Fibroblast of villous mesenchyme (primary cell): Measurements from ENCODE around the gene SLC18A3. TPM values are rescaled to one million over a fixed set of nuclear protein-coding genes. Genes with fewer than 3 reads are reported as not detected.

Experiments used
- DNase-seq: peaks from one replicate; pipeline ENCODE4 v3.0.0-alpha.2; 2010; ENCODE audit warnings: low read depth
- H3K4me3 ChIP-seq: 2 replicates; pipeline ENCODE4 v1.5.1; 2011; ENCODE audit warnings: low read depth, mild to moderate bottlenecking, low read length
- CTCF ChIP-seq: IDR thresholded peaks from 2 replicates; pipeline ENCODE4 v1.5.1; 2012; ENCODE audit warnings: low read depth, mild to moderate bottlenecking, low read length; ENCODE audit not compliant: insufficient read depth
- total RNA-seq: library from RNA; depleted of rRNA; stranded (reverse); fragments of >200 nt; gene quantifications from 2 replicates; pipeline ENCODE4 v1.2.3, GENCODE V29; 2012

SLC18A3 gene
- total RNA-seq, 1 donor = under 0.01 TPM

GRCh38 chr10:49627038-49627437 is 16.9 kb downstream of the SLC18A3 start:
- no peak overlapping the region for H3K4me3 ChIP-seq
- no peak for DNase-seq
- TF ChIP-seq CTCF = no peak

GRCh38 chr10:49627644-49628247 is 17.6 kb downstream of the SLC18A3 start:
- TF ChIP-seq CTCF = no peak
- no peak overlapping the region for H3K4me3 ChIP-seq
- no peak for DNase-seq

GRCh38 chr10:49628599-49628998 is 18.5 kb downstream of the SLC18A3 start:
- H3K4me3 ChIP-seq = no peak overlapping the region
- no peak for TF ChIP-seq CTCF
- no peak for DNase-seq

- no peak for TF ChIP-seq CTCF
- H3K4me3 ChIP-seq = no peak overlapping the region
- no peak for DNase-seq
Measured at GRCh38 chr10:49629431-49629881, 19.3 kb downstream of the SLC18A3 start.

- TF ChIP-seq CTCF = no peak
- DNase-seq = no peak
- no peak overlapping the region for H3K4me3 ChIP-seq
Measured at GRCh38 chr10:49631975-49632374, 21.9 kb downstream of the SLC18A3 start.

- no peak for DNase-seq
- H3K4me3 ChIP-seq = no peak overlapping the region
- TF ChIP-seq CTCF = no peak
Measured at GRCh38 chr10:49632406-49633317, 22.6 kb downstream of the SLC18A3 start.
